Glutamatergic neuron (in vitro differentiated cells): Measurements from ENCODE around the gene SLX9. TPM values are rescaled to one million over a fixed set of nuclear protein-coding genes. Genes with fewer than 3 reads are reported as not detected.

Experiments
- DNase-seq: peaks from one replicate; pipeline ENCODE4 v3.0.0; 2022
- H3K27ac Mint-ChIP-seq: one replicate; pipeline ENCODE4 v1.8.0; 2020; ENCODE audit warnings: mild to moderate bottlenecking, mixed read lengths, inconsistent platforms; ENCODE audit not compliant: unreplicated experiment
- H3K27me3 Mint-ChIP-seq: one replicate; pipeline ENCODE4 v1.8.0; 2020; ENCODE audit warnings: mild to moderate bottlenecking, moderate library complexity, mixed read lengths, inconsistent platforms; ENCODE audit not compliant: unreplicated experiment
- H3K36me3 Mint-ChIP-seq: one replicate; pipeline ENCODE4 v1.8.0; 2020; ENCODE audit warnings: mild to moderate bottlenecking, mixed read lengths, inconsistent platforms; ENCODE audit not compliant: unreplicated experiment
- H3K4me1 Mint-ChIP-seq: one replicate; pipeline ENCODE4 v1.8.0; 2020; ENCODE audit warnings: mild to moderate bottlenecking, low read depth, mixed read lengths, inconsistent platforms; ENCODE audit not compliant: unreplicated experiment
- H3K4me3 Mint-ChIP-seq: one replicate; pipeline ENCODE4 v1.8.0; 2020; ENCODE audit warnings: mild to moderate bottlenecking, mixed read lengths, inconsistent platforms; ENCODE audit not compliant: unreplicated experiment
- H3K9me3 Mint-ChIP-seq: one replicate; pipeline ENCODE4 v1.8.0; 2020; ENCODE audit warnings: mild to moderate bottlenecking, moderate library complexity, mixed read lengths, inconsistent platforms; ENCODE audit not compliant: unreplicated experiment
- CTCF ChIP-seq: fragments of 200-600 bp; sonication (generic); IDR thresholded peaks from one replicate; pipeline ENCODE4 v1.5.0; 2021; ENCODE audit not compliant: partially characterized antibody, unreplicated experiment
- total RNA-seq: library from RNA; stranded (reverse); fragmentation: NEBNext Ultra II Directional; extraction: Animal tissue kit (Norgen Biotek cat#: 25700); gene quantifications from one replicate; pipeline ENCODE4 v1.2.1, GENCODE V29; 2021; ENCODE audit not compliant: unreplicated experiment

Gene SLX9
- total RNA-seq, 1 donor from 2014 or later: 30.7 TPM

- Mint-ChIP-seq H3K4me1 (peaks cover 4% of the 10 kb centered on the region), H3K4me3 (no peak overlapping the region), H3K27ac (no peak overlapping the region), H3K27me3 (peaks cover 1% of the 10 kb centered on the region), H3K9me3 (peaks cover 3% of the 10 kb centered on the region), H3K36me3 (no peaks in the 10 kb centered on the region)
- no peak for TF ChIP-seq CTCF
- peak; percentile 62 for DNase-seq
These were observed 44.6 kb downstream of the SLX9 start for GRCh38 chr21:44984428-44984791.

GRCh38 chr21:44984792-44985440 is 45.1 kb downstream of the SLX9 start:
- Mint-ChIP-seq H3K4me1 (peaks cover 6% of the 10 kb centered on the region), H3K36me3 (no peaks in the 10 kb centered on the region), H3K27me3 (peaks cover 1% of the 10 kb centered on the region), H3K27ac (no peak overlapping the region), H3K4me3 (no peak overlapping the region), H3K9me3 (peaks cover 3% of the 10 kb centered on the region)
- DNase-seq: peak; percentile 54
- no peak for TF ChIP-seq CTCF

DNA sequence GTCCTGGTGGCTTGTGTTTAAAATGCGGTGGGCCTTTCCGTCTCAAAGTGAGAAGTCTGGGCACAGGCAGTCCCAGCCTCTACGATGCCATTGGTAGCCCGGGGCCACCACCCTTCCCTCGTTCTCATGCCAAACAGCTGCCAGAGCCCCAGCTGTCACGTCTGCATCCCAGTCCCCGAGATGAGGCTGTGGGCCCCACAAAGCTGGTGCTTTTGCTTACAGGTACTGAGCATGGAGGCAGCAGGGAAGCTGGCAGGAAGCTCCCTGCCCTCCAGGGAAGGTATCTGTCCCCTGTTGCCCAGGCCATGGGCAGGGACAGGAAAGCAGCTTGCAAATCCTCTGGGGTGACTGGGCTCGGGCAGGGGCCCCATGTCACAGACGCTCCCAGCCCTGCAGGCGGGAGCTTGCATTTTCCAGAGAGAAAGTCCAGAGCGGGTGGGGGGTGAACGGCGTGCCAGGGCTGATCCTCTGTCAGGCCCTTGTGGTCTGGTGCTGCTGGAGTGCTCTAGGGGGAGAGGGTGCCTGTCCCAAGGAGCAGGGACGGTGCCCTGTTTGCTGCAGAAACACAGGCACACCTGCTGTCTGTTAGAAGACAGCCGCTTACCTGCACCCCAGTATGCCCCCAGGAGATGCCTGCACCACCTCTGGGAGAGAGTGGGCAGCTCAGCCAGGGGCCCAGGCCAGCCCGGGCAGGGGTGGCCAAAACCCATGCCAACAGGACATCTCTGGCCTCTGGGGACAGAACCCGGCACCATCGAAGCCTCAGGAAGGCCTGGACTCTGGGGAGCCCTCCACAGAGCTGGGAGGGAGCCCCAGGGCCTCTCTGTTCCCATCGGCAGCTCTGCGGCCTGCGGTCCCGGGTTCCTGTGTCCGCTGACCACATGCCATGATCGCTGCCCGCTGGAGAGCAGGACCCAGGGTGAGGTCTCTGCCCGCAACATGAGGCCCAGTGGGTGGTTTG is 45.9 kb downstream of the SLX9 start:
- no peak for TF ChIP-seq CTCF
- Mint-ChIP-seq H3K27me3 (peaks cover 1% of the 10 kb centered on the region), H3K4me1 (peaks cover 6% of the 10 kb centered on the region), H3K36me3 (no peaks in the 10 kb centered on the region), H3K27ac (no peak overlapping the region), H3K4me3 (no peak overlapping the region), H3K9me3 (peaks cover 3% of the 10 kb centered on the region)
- DNase-seq: peak; percentile 19

DNA sequence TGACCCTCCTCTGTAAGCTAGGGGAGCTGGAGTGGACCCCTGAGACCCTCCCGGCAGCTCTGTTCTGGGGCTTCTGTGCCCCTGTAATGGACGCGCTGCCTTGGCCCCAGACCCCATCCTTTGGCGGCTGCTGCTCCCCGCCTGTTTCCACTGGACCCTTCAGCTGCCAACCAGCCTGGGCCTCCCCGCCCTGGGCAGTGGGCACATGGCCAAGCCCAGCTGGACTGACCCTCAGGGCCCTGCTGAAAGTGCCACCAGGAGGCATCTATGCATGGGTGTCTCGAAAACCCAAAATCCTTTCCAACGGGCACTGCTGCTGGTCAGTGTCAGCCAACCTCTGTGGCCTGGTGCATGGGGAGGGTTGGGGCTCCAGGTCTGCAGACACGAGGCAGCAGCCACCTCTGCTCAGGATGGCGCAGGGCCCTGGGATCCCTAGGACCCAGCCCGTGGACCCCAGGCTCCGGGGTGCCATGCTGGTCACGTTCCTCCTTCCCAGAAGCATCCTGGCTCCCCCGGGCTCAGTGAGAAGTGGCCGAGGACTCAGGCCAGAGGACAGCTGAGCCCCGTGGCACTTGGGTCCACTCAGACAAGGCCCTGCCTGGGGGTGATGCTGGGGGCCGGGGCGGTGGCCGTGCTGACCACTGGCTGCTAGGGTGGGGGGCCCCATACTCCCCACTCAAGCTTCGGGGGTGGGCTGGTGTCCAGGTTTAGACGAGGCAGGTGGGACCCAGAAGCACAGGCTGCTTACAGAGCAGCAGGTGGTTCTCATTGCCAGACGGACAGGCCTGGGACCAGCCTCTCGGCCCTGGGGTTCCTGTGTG is 46.9 kb downstream of the SLX9 start:
- DNase-seq: peak; percentile 23
- H3K4me1 Mint-ChIP-seq: peaks cover 6% of the 10 kb centered on the region

More for the DNA sequence above, 46.9 kb downstream of the SLX9 start:
- H3K27me3 Mint-ChIP-seq: no peaks in the 10 kb centered on the region
- H3K4me3 Mint-ChIP-seq: no peak overlapping the region
- no peak overlapping the region for H3K27ac Mint-ChIP-seq
- no peaks in the 10 kb centered on the region for H3K36me3 Mint-ChIP-seq
- no peak for TF ChIP-seq CTCF
- peaks cover 3% of the 10 kb centered on the region for H3K9me3 Mint-ChIP-seq
